HG02981 (cell line): Measurements from ENCODE around the gene ATG2A.
A peak's percentile ranks its signal among the peaks of the same experiment; 100 is the strongest.

Experiments
- ATAC-seq: cut with Tn5 transposase; IDR thresholded peaks from one replicate; pipeline ENCODE4 v1.9.1; 2021; ENCODE audit warnings: mild to moderate bottlenecking, moderate library complexity; ENCODE audit not compliant: unreplicated experiment

Gene ATG2A

DNA sequence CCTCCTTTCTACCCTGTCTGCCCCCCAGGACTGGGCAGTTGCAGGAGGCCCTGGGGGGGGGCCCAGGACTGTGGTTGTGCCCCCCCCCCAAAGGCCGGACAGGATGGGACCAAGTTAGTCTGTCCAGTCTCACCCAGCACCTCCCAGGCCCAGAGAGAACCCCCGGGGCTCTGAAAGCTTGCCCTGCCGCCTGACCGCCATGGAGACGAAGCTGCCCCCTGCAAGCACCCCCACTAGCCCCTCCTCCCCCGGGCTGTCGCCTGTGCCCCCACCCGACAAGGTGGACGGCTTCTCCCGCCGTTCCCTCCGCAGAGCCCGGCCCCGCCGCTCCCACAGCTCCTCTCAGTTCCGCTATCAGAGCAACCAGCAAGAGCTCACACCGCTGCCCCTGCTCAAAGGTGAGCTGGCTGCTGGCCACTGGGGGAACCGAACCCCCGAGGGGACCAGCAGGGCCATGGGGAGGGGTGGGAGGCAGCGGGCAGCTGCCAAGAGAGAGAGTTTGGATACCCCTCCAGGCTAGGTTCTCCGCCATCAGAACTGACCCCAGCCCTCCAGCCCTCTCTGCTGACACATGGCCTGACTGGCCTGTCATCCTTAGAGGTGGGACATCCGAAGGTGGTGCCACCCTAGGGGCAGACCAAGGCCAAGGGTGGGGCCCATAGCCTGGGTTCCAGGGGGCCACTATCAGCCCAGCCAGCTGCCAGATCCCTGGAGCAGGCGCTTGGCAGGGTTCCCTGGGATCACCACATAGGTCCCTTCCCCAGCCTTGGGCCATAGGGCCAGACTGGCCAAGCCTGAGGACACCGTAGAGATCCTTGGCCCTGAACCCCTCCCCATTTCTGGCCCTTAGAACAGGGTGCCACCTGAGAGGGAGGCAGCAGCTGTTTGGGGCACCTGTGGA, 8.8 kb upstream of the ATG2A start:
- no peak for ATAC-seq

DNA sequence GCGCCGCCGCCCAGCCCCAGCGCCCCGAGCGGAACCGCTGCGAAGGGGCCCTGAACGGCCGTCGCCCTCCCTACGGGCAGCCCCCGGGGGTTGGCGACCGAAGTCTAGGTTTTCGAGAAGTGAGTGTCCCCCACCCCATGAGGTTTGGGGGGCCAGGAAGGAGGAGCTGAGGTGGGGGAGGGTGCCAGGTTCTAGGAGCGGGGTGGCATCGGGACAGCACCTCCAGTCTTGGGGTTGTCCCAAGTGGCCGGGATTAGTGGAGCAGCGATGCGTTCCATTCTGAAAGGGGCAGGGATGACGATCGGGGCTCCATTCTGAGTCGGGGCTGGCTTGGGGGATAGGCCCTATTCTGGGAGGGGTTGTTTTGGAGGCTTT, 7.9 kb upstream of the ATG2A start:
- no peak for ATAC-seq

DNA sequence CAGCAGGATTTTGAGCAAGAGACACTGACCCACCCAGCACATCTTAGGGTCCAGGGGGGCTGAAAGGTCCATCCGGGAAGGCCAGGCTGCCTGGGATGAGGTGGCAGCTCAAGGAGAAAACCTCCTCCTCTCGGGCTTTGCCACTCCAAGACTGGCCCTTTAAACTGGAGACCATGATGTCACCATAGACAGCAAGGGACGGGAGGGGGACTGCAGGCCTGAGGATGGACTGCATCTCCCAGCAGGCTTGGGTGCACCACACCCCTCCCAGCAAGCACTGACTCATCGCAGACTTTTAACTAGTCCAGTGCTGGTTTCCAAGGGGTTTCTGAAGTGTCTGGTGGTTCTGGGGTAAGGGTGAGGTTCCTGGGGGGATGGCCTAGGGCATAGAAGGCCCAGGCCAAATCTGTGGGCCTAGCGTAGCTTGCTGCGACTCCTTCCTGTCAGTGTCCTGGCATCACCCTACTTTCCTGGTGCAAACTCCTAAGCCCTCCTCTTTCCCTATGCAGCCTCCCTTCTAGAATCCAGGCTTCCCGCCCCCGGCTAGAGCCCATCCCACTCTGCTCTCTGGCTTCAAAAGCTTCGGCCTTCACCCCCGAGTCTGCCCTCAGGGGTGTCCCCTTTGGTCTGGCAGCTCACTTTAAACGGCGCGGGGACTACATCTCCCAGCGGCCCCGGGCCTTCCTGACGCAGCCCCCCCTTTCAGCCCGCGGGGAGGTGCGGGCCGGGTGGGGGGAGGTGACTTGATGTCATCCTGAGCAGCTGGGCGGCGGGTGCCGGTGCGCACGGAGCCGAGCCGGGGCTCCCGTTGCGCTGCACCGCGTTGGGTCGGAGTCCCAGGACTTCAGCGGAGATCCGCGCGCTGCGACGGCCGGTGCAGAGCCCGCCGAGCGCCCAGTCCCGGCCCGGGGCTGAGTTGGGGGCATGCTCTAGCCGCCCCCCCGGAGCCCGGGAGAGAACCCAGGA, 7.2 kb upstream of the ATG2A start, which contains the start of gene PPP2R5B:
Gene PPP2R5B, plus strand, starts transcription at position 746 of the 966 bp plus-strand sequence. CDS start 1,046 bp downstream, outside the sequence.
- peak; percentile 81 for ATAC-seq

DNA sequence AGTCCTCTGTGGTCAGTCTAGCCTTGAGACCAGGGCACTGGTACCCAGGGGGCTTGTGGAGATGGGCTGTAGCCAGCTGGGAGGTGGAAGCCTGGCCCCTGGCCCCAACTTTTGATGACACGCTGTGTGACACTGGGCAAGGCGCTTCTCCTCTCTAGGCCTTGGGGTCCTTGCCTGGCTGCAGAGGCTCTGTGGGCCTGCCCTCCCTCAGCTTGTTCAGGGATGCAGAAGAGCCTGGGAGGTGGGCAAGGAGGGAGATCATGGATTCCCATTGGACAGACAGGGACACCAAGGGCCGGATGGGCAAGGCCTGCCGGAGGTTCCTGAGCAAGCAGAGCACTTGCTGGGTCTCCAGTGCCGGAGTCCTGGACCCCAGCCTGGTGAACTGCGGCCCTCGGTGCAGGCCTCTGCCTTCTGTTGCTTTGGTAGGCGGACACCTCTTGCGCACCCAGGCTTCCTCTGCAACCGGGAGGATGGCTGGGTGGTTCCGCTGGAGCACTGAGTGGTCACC, 6.2 kb upstream of the ATG2A start:
- ATAC-seq = no peak

DNA sequence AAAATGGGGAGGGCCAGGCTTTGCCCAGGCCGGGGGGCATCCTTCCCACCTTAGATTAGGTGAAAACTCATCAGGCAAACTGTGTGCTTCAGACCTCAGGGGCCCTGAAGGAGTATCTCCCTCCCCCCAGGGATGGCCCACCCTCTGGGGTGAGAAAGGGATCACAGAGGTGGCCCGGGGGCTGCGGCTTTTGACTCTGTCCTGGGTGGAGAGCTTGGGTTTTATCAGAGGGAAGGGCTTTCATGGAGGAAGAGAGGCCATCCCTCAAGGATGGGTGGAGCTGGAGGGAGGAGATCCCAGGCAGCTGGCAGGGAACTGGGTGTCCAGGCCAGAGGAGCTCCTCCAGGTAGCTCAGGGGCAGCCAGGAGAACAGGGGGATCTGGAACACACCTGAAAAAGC, 4.4 kb upstream of the ATG2A start:
- ATAC-seq = no peak

DNA sequence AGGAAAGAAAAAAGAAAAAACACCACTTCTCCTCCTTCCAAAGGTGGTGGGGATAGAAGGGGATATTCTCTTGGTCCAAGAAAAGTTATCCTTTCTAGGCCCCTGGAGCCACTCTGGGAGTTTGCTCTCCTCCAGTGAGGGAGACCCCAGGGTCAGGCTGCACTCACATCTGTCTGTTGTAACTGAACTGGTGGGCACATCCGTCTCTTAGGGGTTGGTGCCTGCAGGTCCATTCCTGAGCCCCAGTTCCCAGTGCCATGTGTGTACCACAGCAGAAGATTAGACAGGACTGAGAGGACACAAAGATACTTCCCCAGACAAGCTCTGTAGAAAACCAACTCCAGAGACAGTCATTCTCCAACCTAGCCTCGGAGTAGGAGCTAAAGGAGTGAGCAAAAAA, 3.1 kb upstream of the ATG2A start:
- ATAC-seq = no peak

DNA sequence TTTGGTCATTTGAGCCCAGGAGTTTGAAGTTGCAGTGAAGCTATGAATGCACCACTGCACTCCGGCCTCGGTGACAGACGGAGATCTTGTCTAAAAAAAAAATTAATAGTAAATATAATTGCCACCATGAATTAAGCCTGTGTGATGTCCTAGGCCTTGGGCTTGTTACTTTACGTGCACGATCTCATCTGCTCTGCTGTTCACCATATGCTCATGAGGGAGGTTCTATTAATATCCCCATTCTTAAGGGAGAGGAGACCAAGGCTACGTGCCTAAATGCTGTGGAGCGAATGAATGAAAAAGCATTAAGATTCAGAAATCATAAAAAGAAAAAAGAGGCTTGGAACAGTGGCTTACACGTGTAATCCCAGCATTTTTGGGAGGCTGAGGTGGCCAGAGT, 2.6 kb upstream of the ATG2A start:
- ATAC-seq = no peak

DNA sequence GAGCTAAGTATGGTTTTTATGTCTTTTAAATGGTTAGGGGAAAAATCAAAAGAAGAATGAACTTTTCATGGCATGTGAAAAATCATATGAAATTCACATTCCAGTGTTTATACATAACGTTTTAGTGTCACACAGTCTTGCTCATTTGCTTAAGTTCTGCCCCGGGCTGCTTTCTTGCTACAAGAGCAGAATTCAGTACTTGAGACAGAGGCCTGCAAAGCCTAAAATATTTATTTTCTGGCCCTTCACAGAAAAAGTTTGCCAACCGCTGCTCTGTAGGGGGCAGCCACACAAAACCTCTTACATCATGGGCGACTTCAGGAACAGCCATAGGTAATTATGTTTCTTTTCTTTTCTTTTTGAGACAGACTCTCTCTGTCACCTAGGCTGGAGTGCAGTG, 1.0 kb upstream of the ATG2A start:
- ATAC-seq = no peak

DNA sequence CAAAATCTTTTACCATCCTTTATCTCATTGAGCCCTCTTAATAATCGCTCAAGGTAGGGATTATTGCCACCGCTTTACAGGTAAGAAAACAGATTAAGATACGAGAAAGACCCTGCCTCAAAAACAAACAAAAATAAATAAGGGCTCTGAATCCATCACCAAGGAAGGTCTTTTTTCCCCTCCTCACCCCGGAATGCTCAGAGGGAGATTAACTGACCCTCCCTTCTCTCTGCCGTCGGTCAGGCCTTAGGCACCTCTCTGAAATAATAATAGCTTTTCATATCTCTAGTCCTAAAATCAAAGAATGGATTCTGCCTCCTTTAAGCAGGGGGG, 620 bp upstream of the ATG2A start:
- no peak for ATAC-seq

DNA sequence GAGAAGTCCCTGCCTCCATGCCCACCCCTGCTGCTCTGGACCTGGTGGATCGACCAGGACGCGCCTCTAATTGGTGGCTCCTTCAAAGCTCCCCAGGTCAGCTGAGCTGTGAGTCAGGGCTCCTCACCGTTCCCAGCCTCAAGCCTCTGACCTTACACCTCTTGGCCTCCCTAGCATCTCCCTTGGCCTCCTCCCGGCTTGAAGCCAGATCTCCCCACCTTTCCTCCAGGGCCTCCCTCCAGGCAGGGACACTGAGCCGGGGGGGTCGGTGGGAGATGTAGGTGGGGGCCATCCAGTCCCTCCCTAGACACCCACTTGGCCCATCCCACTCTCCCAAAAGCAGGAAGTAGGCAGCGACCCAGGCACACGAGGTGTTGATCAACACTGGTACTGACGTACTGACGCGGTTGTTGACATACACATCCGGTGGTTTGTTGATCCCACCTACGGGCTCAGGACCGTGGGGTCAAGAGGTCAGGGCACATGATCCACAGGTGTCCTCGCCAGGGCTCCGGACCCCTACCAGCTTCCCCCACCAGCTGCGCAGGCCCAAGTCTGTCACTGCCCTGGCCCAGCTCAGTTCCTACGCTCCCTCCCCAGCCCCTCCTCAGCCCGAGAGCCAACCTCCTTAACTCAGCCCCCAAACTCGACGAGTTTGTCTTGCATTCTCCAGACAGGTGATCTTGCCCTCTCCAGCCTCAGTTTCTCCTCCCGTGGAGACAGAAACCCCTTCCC, 802 bp downstream of the ATG2A start:
- no peak for ATAC-seq

DNA sequence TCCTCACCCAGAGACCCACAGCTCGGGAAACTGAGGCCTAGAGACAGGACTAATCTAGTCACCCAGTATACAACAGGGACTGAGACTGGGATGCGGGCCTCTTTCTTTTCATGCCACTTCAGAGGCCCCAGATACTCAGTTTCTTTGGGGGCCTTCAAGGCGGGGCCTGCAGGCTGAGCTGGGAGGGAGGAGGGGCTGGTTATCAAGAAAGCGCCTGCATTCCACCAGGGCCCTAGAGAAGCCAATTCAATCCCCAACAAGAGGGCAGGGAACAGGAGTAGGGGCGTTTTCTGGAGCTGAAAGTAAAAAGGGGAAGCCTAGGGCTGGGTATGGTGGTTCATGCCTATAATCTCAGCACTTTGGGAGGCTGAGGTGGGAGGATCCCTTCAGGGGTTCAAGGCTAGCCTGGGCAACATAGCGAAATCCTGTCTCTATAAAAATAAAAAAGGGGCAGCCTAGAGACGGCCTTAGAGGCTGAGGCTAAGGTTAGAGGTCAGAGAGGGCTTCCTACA, 1.6 kb downstream of the ATG2A start:
- no peak for ATAC-seq

DNA sequence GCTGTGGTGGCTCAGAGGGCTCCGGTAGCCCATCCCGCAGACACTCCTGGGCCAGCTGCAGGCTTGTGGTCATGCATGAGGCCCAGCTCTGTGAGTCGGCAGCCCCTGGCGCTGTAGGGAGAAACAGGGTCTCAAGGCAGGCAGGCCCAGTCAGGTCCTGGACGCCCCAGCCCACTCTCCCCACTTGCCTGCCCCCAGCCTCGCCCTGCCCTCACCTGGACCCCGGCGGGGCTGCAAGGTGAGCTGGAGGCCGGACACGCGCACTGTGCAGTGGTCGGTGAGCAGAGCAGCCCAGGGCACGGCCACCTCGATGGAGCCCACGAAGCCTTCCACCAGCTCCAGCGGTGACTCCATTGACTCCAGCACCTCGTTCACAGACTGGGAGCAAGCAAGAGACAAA, 2.9 kb downstream of the ATG2A start:
- no peak for ATAC-seq

DNA sequence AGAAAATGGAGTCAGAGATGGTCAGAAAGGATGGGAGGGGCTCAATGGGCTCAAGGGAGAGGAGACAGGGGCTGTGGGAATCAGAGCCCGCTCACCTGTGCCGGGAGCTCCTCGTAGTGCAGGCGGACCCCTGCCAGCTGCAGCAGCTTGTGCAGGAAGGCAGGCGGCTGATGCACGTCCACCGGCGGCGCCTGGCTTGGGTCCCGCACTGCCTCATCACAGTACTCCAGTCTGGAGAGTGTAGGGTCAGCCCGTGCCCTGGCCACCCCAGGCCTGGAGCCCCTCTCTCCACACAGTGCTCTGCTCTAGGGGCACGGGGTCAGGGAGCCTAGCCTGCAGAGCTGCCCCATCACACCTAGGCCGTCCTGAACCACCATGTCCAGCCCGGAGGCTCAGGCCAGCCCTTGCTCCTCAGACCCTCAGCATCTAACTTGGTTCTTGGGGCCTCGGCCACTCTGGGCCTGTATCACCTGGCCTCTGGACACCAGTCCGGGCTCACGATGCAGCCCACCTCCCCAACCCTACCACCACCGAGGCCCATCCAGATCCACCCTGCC, 3.8 kb downstream of the ATG2A start:
- no peak for ATAC-seq

DNA sequence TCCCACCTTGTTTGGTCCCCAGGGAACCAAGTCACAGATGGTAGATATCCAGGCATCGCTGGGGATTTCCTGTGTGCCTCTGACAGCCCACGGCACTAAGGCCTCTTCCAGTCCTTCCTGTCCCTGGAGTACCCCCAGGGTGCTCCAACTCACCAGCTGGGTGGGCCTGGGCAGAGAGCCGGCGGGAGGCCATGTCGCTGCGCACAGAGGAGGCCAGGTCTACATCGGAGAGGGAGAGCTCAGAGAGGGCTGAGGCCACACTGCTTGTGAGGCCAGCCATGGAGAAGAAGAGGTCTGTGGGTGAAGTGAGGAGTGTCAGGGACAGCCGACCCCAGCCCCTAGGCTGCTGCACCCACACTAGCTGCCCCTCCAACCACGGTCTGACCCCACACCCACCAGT, 5.3 kb downstream of the ATG2A start:
- no peak for ATAC-seq

DNA sequence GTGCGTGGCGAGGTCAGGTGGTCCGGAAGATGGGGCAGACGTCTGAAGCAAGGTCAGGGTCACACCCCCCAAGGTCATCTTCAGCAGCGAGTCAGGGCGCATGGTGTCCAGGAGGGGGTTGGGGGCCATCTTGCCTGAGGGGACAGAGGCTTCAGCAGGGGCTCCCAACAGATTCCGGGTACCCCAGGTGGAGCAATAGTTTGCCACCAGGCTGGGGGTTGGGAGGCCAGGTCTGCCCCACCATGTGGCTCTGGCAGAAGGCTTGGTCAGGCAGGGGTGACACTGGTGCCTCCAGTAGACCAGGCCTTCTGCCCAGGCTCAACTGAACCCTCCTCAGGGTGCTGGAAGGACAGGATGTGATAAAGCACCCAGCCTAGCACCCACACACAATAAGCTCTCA, 5.9 kb downstream of the ATG2A start:
- no peak for ATAC-seq

DNA sequence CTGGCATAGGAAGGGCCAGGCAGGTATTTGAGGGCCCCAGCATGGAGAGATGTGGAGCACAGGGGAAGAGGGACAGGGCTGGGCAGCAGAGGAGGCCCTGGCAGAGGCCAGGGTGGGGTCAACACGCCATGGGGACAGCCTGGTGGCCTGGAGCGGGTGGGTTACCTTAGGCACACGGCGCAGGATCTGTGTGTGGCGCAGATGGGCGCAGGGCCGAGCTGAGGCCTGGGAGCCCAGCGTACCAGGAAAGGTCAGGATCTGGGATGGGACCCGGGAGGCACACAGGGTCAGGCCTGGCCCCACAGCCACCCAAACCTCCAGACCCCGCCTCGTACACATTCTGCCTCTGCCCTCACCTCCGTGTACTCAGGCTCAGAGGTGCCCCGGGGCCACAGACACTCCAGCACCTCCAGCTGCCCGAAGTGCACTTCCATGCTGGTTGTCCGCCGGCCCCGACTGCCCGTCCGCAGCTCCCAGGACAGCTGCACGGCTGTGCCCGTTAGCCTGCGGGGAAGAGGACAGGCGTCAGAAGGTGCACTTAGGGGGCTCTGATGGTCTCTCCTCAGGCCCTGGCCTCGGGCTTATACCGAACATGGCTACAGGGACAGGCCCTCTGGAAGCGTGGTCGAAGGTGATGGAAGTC, 6.4 kb downstream of the ATG2A start:
- no peak for ATAC-seq

DNA sequence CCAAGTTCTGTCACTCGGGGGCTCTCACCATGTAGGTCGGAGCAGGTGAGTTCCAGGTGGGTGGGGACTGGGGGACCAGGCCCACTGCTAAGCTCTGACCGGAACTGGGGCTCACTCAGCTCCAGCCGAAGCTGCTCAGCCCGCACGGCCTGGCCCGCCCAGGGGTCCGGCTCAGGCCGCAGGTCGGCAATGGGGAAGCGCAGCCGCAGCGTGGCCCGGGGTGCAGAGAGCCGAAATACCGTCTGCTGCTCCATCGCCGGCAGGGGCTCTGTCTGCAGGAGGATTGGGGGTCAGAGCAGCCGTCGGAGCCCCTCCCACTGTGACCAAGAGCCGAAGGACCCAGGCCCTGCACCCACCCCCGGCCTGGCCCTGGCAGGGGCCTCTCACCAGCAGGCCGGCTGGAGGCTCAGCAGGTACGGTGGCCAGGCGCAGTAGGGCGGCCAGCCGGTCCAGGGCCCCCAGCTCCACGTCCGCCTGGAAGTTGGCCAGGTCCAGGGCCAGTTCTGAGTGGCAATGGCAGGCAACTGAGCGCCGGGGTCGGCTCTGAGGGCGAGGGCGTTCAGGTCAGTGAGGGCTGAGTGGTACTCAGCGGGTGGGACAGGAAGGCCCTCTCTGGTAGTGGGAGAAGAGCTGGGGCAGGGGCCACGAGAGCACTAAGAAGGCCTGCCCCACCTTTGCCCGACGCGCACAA, 7.2 kb downstream of the ATG2A start:
- ATAC-seq = no peak

DNA sequence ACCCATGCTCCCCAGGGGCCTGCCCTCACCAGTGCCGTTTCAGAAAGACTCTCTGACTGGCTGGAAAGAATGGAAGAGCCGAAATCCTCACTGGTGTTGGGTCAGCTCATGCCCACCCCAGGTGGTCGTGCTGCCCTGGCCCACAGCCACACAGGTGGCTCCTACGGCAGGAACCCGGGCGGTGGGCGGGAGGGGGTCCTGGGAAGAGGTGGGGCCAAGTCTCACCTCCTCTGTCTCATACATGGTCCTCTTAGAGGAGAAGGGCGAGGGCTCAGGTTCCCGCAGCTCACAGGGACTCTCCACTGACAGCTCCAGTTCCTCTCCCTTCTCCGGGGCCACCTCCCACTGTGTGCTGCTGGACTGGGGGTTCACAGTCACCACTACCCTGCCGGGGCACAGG, 8.2 kb downstream of the ATG2A start:
- no peak for ATAC-seq

DNA sequence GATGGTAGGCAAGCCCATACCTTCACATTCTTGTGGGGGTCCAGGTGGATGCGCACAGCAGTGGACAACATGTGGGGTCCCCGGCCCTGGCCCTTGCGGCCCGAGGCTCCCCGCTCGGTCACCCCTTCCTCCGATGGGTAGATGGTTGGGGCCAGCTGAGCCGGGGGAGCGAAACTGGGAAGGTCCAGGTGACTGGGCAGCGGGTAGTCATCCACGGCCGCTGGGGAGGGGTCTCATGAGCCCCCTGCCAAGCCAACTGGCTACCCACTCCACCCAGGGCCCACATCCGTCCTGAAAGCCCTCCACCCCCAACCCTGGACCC, 10.7 kb downstream of the ATG2A start:
- ATAC-seq = no peak
